GM19025 (cell line): ENCODE data around the gene NFIC.
"Not testable (repeated sequence)": the region's sequence is repeated elsewhere in the genome, so short reads cannot be mapped to it uniquely, and the experiment has no call there.

Experiments
- ATAC-seq: cut with Tn5 transposase; IDR thresholded peaks from one replicate; pipeline ENCODE4 v1.9.1; 2021; ENCODE audit warnings: mild to moderate bottlenecking, low read depth, moderate library complexity; ENCODE audit not compliant: unreplicated experiment

Gene NFIC

DNA sequence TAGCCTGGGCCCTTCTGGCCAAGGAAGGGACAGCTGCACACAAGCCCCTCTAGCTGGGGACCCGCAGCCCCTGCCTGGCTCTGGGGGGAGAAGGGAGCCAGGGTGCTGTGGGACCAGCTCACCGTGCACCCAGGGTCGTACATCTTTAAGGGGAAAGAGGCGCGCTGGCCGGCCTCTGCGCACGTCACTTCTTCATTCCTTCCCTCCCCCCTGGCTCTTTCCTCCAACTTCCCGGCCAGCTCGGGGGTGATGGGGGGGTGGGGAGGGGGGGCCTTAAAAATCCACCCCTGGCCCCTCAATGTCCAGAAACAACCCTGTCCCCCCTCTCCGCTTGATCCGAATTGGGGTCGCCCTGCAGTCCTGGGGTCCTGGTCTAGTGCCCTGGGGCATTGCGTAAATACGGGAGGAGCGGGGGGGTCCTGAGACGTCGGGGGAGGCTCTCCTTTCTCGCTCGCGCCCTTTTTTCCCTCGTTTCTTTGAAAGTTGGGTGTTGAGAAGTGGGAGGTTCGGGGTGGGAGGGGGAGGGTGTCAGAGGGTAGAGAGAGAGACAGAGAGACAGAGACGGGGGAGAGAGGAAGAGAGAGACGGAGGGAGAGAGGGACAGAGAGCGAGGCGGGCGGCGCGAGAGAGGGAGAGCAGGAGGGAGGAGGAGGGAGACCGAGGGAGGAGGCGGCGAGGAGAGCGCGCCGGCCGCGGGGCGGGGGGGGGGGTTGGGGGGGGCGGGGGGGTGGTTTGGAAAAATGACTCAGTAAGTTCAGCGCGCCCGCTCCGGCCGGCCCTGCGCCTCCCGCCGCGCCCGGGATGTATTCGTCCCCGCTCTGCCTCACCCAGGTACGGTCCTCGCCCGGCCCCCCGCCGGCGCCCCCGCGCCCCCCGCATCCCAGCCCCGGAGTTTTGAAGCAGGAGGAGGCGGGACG is at the start of gene NFIC:
NFIC (plus strand) TSS at position 748 of the 917 bp plus-strand sequence; CDS start at position 802, 54 bp downstream.
- no peak for ATAC-seq

DNA sequence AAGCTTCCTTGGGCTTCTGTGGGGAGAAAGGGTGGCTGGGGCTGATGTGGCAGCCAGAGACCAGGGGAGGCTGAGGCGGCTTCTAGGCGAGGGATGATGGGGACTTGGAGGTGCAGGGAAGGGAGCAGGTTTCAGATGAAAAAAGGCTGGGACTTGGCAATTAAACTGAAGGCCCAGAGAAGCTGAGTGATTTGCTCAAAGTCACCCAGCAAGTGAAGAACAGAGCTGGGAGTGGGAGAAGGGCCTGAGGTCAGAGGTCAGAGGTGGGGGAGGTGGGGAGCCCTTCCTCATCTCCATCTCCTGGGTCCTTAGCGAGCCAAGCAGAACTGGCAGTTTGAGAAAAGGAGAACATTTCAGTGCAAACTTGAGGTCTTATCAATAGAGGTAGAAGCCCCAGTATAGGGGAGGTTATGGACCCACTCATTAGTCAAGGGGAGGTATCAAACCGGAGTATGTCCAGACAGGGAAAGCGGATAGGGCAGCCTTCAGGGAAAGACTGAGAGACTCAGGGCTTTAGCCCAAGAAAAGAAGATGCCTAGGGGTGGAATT is 49.6 kb upstream of the NFIC start:
- ATAC-seq: no peak

DNA sequence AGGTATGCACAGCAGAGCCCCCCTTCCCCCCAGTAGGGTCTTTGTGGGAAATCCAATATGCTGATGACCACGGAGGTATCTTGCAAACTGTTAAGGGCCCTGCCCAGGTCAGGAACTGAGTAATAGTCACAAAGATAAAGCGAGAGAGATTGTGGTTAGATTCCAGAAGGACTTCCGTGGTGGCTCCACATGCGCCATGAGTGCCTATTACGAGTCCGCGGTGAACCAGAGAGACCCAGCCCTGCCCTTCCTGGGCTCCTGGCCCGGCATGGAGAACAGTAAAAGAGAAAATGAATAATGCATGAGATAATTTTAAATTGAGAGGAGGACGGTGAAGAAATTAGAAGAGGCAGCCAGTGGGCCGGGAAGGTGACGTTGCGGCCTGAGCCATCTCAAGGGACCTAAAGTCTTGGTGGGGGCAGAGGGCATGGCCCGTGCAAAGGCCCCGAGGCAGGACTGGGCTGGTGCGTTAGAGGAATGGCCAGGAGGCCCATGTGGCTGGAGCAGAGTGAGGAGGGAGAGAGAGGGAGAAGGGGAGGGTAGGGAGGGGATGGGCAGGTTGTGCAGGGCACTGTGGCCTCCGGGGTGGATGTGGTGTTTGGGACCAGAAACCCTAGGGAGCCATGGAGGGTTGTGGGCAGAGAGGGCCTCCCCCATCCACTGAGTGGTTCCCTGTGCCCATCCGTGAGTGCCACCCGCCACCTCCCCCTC is 46.6 kb upstream of the NFIC start:
- no peak for ATAC-seq

DNA sequence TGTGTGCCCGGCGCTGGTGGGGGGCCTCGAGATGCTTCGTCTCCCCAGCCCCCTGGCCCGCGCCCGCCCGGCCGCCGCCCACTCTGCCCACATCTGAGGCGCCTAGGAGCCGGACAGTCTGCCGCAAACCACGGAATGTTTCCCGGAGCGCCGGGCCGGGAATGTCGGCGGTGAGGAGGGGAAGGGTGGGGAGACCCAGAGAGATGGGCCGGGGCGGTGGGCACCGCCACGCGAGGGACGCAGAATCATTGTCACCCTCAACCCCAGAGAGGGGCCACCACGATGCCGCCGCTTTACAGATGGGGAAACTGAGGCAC is 46.1 kb upstream of the NFIC start:
- ATAC-seq: no peak

DNA sequence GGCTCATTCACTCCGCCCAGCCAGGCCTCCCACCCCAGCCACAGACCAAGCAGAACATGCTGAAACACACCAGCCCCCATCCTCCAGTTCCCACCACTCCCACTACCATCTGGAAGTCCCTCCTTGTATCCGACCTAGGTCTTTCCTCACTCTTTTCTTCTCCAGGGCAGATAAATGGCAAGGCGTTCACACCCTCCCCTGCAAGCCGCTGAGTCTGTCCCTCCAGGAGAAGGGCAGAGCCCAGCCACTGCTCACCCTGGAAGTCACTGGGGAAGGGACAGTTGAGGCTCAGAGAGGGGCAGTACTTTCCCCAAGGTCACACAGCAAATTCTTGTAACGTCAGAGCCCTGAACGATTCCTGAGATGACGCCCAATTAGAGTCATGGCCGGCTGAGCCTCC is 45.5 kb upstream of the NFIC start:
- ATAC-seq: no peak

DNA sequence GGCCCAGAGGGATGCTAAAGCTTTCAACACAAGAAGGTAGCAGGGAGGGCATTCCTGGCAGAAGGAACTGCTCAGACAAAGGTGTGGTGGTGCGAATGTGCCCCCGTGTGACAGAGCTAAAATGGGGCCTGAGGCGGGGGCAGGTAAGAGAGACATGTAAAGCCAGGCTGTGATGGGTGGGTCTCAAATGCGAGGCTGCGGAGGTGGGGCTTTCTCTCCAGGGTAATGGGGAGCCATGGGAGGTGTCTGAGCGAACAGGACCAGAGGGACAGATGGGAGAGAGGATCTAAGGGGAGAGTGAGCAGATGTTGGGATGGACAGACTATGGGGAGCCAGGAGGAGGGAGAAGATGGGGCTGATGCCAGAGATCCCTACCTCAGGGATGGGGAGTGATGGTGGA is 44.7 kb upstream of the NFIC start:
- ATAC-seq: no peak

DNA sequence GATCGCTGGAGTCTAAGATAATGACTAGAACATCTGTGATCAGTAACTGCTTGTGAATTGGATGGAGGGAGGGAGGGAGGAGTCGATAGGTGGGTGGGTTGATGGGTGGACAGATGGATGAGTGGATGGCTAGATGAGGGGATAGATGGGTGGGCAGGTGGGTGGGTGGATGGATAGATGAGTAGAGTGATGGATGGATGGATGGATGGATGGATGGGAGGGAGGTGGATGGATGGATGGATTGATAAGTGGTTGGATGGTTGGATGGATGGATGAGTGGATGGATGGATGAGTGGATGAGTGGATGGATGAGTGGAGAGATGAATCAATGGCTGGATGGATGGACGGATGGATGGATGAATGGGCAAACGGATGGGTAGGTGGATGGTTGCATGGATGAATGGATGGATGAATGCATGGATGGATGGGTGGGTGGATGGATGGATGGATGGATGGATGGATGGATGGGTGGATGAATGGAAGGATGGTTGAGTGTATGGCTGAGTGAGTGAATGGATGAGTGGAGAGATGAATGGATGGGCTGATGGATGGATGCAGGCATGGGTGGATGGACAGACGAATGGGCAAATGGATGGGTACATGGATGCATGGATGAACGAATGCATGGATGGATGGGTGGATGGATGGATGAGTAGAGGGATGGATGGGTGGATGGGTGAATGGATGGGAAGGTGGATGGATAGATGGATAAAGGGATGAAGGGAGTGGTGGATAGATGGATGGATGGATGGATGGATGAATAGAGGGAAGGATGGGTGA is 44.0 kb upstream of the NFIC start:
- ATAC-seq: no peak

DNA sequence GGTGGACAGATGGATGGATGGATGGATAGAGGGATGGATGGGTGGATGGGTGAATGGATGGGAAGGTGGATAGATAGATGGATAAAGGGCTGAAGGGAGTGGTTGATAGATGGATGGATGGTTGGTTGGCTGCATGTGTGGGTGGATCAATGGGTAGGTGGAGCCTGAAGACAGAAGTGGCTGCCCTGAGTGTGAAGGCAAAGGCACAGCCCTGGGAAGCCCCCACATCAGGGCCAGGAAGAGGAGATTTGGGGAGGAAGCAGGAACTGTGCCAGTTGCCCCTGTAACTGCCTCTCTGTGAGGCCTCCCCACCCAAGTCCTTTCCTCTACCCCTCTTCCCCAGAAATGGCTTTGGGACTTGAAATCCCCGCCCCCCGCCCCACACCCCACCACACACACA is 43.4 kb upstream of the NFIC start:
- no peak for ATAC-seq

DNA sequence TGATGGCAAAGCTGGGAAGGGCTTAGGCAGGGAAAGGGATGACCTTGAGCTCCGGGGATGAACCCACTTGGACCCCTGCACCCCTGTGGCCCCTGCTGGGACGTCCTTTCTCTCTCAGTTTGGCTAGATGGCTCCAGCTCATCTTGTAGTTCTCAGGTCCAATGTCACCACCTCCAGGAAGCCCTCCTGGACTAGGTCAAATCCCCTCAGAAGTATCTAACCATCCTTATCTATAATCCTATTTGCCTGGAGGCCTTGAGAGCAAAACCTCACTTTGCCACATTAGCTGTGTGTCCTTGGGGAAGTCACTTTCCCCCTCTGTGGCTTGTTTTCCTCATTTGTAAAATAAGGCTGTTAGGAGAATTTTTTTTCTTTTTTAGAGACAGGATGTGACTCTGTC is 42.7 kb upstream of the NFIC start:
- ATAC-seq: no peak

DNA sequence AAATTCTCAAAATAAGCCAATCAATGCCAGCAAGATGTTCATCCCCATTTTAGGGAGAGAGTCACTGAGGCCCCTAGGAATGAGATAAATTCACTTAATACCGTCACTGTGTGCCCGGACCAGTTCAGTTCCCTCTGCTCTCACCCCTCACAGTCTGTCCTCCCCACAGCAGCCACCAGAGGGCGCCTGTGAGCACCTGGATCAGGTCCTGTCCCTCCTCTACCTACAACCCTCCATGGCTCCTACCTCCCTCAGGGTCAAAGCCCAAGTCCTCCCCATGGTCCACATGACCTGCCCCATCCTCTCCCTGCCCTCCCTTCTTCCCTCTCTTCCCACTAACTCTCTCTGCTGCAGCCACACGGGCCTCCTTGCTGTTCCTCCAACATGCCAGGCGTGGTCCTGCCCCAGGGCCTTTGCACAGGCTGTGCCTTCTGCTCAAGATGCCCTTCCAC is 42.0 kb upstream of the NFIC start:
- no peak for ATAC-seq

DNA sequence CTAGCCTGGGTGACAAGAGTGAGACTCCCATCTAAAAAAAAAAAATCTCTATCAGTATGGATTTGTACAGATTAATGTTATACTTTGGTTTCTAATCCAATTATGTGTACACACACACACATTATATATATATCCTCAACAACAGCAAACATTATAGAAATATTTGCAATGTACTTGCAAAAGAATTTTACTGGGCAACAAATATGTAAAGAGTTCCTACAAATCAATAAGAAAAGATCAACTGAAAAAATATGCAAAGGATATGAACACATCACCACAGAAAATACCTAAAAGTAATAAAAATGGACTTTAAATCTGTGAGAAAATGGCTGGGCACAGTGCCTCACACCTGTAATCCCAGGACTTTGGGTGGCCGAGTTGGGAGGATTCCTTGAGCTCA is 40.9 kb upstream of the NFIC start:
- ATAC-seq: no peak

DNA sequence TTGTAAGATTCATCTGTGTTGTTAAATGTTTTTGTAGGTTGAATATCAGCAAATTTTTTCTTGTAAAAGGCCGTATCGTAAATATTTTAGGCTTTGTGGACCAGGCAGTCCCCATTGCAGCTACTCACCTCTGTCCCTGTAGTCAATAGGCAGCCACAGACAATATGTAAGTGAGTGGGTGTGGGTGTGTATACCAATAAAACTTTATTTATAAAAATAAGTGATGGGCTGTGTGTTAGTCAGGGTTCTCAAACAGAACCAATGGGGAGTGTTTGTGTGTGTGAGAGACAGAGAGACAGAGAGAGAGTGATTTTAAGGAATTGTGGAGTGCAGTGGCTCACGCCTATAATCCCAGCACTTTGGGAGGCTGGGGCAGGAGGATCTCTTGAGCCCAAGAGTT is 37.6 kb upstream of the NFIC start:
- no peak for ATAC-seq

DNA sequence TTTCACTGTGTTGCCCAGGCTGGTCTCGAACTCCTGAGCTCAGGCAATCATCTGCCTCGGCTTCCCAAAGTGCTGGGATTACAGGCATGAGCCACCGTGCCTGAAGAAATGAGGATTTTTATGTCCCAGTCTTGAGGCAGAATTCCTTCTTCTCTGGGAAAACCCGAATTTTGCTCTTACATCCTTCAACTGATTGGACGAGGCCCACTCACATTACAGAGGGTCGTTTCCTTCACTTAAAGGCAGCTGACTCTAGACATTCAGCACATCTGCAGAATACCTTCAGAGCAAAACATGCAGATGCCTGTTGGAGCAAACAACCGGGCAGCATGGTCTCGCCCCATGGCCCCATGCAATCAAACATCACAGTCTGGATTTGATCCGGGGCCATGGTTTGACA is 36.3 kb upstream of the NFIC start:
- ATAC-seq: no peak

DNA sequence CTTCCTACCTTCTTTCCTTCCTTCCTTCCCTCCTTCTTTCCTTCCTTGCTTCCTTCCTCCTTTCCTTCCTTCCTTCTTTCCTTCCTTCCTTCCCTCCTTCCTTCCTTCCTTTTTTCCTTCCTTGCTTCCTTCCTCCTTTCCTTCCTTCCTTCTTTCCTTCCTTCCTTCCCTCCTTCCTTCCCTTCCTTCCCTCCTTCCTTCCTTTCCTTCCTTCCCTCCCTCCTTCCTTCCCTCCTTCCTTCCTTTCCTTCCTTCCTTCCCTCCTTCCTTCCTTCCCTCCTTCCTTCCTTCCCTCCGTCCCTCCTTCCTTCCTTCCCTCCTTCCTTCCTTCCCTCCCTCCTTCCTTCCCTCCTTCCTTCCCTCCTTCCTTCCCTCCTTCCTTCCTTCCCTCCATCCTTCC is 34.2 kb upstream of the NFIC start:
- ATAC-seq: not testable (repeated sequence)

DNA sequence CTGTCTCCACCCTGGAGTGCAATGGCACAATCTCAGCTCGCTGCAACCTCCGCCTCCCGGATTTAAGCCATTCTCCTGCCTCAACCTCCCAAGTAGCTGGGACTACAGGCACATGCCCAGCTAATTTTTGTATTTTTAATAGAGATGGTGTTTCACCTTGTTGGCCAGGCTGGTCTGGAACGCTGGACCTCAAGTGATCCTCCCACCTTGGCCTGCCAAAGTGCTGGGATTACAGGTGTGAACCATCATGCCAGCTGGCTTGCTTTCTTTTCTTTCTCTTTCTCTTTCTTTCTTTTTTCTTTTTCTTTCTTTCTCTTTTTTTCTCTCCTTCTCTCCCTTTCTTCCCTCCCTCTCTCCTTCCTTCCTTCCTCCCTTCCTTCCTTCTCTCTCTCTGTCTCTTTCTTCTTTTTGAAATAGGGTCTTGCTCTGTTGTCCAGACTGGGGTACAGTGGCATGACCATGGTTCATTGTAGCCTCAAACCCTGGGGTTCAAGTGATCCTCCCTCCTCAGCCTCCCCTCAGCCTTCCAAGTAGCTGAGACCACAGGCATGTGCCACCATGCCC is 33.3 kb upstream of the NFIC start:
- ATAC-seq: no peak

DNA sequence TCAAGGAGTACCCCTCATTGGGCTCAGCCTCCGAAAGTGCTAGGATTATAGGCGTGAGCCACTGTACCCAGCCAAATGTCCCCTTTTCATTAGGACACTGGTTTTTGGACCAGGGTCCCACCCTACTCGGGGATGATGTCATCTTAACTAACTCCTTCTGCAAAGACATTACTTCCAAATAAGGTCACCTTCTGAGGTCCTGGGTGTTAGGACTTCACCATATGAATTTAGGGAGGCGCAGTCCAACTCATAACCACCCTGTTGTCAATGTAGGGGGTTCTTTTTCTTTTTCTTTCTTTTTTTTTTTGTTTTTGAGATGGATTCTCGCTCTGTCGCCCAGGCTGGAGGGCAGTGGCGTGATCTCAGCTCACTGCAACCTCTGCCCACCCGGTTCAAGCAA is 32.7 kb upstream of the NFIC start:
- no peak for ATAC-seq

DNA sequence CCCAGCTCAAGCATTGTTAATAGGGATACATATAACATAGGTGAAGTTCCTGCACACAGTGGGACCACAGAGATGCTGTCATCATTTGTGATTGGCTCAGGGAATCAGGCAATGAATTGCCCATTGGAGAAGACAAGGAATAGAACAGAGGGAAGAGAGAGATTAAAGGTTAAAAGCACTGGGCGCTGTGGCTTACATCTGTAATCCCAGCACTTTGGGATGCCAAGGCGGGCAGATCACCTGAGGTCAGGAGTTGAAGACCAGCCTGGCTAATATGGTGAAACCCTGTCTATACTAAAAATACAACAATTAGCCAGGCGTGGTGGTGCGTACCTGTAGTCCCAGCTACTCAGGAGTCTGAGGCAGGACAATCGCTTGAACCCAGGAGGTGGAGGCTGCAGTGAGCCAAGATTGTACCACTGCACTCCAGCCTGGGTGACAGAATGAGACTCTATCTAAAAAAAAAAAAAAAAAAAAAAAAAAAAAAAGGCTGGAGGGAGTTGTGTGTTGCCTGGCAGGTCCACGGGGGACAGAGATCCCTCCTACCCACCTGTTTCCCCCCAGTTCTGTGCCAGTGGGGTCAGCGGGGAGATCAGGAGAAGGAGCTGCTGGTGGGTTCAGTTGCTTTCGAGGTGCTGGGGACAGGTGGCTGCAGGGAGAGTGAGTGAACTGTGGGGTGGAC is 31.5 kb upstream of the NFIC start:
- ATAC-seq: not testable (repeated sequence)

DNA sequence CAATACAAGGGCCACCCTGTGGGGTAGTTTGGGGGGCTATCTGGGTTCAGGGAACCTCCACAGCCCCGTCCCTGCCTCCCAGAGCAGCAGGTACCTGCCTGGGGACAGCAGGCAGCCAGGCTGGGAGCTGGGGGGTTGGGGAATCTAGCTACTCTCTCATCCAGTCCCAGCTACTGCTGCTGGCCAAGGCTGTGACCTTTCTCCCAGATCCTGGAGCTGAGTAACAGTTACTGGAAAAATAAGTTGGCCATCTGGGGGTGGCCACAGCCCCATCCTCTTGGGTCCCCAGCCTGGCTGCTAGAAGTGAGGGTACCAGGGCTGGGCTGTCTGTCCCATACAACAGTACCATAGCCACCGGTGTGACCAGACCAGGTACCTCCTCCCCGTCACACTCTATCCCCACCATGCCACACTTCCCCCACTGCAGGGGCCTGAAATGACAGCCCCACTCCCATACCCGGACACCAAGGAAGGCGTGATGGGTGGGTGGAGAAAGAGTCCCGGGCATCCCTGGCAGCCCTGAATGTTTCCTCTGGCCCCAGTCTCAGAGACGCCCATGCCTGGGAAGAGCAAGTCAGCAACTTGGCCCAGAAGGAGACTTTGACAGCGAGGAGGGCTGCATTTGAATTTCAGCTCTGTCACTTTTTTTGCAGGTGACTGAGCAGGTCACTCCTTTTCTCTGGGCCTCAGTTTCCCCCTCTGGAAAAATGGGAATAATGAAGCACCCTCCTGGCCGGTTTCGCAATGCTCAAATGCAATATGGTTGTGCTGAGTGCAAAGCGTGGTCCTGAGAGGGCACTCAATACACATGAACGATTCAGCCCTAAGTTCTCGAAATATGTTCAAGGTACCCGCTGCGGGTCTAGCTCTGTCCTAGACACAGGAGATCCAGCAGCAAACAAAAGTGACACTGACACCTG is 30.7 kb upstream of the NFIC start:
- ATAC-seq: no peak

DNA sequence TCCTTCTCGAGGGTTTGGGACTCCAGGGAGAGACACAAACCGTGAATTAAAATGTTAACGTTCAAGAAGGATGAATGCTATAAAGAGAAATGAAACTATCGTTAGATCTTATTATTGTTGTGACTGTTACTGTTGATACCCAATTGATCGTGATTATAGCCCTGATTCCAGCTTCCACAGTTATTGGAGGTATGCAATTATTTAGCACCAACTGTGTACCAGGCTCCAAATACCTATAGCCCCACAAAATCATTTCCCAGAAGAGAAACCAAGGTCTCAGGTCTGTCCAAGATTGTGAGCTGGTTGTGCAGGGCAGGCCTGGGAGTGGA is 30.1 kb upstream of the NFIC start:
- ATAC-seq: no peak
